Panc1 (cell line): ENCODE data around the gene EBF4. TPM values are rescaled to one million over a fixed set of nuclear protein-coding genes. Genes with fewer than 3 reads are reported as not detected.

Source experiments
- ATAC-seq: fragments of 200-7000 bp; cut with Tn5 transposase; 2 replicates; pipeline ENCODE4 v1.9.1; 2020; ENCODE audit warnings: mild to moderate bottlenecking, moderate library complexity
- BruUV-seq: library from RNA; stranded (reverse); fragments of 400-500 nt; replicated peaks from 2 replicates; lab custom pipeline; 2021; lab: Mats Ljungman, UMichigan
- CTCF ChIA-PET: fragments of 300-600 bp; sonication (Branson Sonifier 250); formaldehyde crosslinking; loops from one replicate; lab custom pipeline; 2022; ENCODE audit warnings: antibody characterized with exemption; lab: Charles Lee
- POLR2A ChIA-PET: fragments of 300-600 bp; sonication (Branson Sonifier 250); formaldehyde crosslinking; loops from one replicate; lab custom pipeline; 2022; ENCODE audit warnings: antibody characterized with exemption; lab: Charles Lee
- DNase-seq: peaks from one replicate; pipeline ENCODE4 v3.0.0-alpha.2; 2010; ENCODE audit warnings: low read depth, low spot score
- H3K27ac ChIP-seq: 2 replicates; pipeline ENCODE4 v1.5.1; 2011; ENCODE audit warnings: mild to moderate bottlenecking, low read length, inconsistent platforms
- H3K27me3 ChIP-seq: fragments of 200-500 bp; sonication (Bioruptor generic); 2 replicates; pipeline ENCODE4 v1.6.0; 2014; ENCODE audit warnings: low read length, inconsistent platforms; ENCODE audit not compliant: control insufficient read depth, insufficient read depth
- H3K36me3 ChIP-seq: fragments of 200-500 bp; sonication (Bioruptor generic); 2 replicates; pipeline ENCODE4 v1.5.1; 2014; ENCODE audit warnings: inconsistent platforms, mild to moderate bottlenecking, low read length, moderate library complexity; ENCODE audit not compliant: control insufficient read depth, insufficient read depth
- H3K4me1 ChIP-seq: 2 replicates; pipeline ENCODE4 v1.5.1; 2011; ENCODE audit warnings: inconsistent platforms, mild to moderate bottlenecking, low read length, moderate library complexity; ENCODE audit not compliant: control insufficient read depth, insufficient read depth
- H3K4me3 ChIP-seq, 2 experiments: 2 replicates each; pipeline ENCODE4 v1.5.1; 2011 to 2012; ENCODE audit warnings: low read depth in 2 of 2, low read length in 2 of 2, mild to moderate bottlenecking in 2 of 2, inconsistent platforms in 1 of 2, moderate library complexity in 1 of 2
- H3K9me3 ChIP-seq: fragments of 200-500 bp; sonication (Bioruptor generic); 2 replicates; pipeline ENCODE4 v1.5.1; 2014; ENCODE audit warnings: low read depth, mild to moderate bottlenecking, inconsistent platforms, low read length, moderate library complexity; ENCODE audit not compliant: control insufficient read depth, insufficient read depth
- CTCF ChIP-seq: fragments of 450-650 bp; IDR thresholded peaks from 2 replicates; pipeline ENCODE4 v1.5.1; 2017; ENCODE audit warnings: mild to moderate bottlenecking
- POLR2AphosphoS5 ChIP-seq: IDR thresholded peaks from 2 replicates; pipeline ENCODE4 v1.6.1; 2012; ENCODE audit warnings: mild to moderate bottlenecking, low read depth, low read length, moderate library complexity
- REST ChIP-seq, 2 experiments: IDR thresholded peaks; 2 replicates each; pipeline ENCODE4 v1.6.1; 2011 to 2012; ENCODE audit warnings: low read depth in 2 of 2, control low read depth in 1 of 2, low read length in 1 of 2, mild to moderate bottlenecking in 1 of 2, moderate library complexity in 1 of 2; ENCODE audit not compliant: insufficient read depth in 1 of 2
- SIN3A ChIP-seq: IDR thresholded peaks from 2 replicates; pipeline ENCODE4 v1.6.1; 2012; ENCODE audit warnings: low read depth, mild to moderate bottlenecking, low read length, moderate library complexity, borderline replicate concordance; ENCODE audit not compliant: insufficient read depth
- TCF7L2 ChIP-seq: IDR thresholded peaks from 2 replicates; pipeline ENCODE4 v1.6.1; 2011; ENCODE audit warnings: mild to moderate bottlenecking, low read depth, low read length, inconsistent platforms
- in situ Hi-C: cut with HindIII; loops from 2 replicates; pipeline ENCODE4 v1.10.0; 2016; ENCODE audit warnings: low sequenced_read_pairs, low pct_unique_long_range_greater_than_20kb
- intact Hi-C: fragments of 100-400 bp; cut with micrococcal nuclease; formaldehyde crosslinking; loops from one replicate; pipeline ENCODE4 v1.10.0; 2022; ENCODE audit not compliant: unreplicated experiment
- total RNA-seq: library from RNA; stranded (reverse); gene quantifications from one replicate; pipeline ENCODE4 v1.2.1, GENCODE V29; 2021; ENCODE audit not compliant: unreplicated experiment

EBF4 gene
- total RNA-seq, 1 experiment from 2014 or later = 6.8 TPM

DNA sequence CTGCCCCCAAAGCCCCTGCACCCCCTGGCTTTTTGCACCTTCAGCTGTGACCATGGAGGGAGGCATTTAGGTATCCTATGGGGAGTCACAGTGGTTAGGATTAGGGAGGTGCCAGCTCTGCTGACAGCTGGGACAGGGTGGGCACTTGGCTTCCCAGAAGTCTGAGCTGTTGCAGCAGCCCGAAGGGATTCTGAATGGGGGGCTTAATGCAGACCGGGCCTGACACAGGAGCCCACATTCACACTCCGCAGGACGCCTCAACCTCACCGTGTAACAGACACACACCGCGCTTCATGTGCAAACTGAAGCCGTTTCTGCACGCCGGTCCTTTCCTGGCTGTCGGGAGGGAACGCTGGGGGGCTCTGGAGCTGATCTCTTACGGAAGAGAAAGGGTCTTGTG, 1.9 kb downstream of the EBF4 start:
- no peaks in the 10 kb centered on the region; the same call in 1 of the 2 replicates for H3K4me1 ChIP-seq
- intact Hi-C loops = no loop called here
- ATAC-seq (no peak), DNase-seq (no peak)
- H3K27me3 ChIP-seq = no peaks in the 10 kb centered on the region
- in situ Hi-C loops = no loop called here
- no peak overlapping the region for H3K4me3 ChIP-seq
- POLR2A ChIA-PET = no interaction called here
- BruUV-seq = no TSS peak
- H3K9me3 ChIP-seq = no peaks in the 10 kb centered on the region
- H3K27ac ChIP-seq = no peak overlapping the region
- H3K36me3 ChIP-seq = no peaks in the 10 kb centered on the region
- CTCF ChIA-PET = no interaction called here
- TF ChIP-seq CTCF (no peak), TCF7L2 (no peak), SIN3A (no peak), REST (IDR thresholded peaks at IDR 0.05; ENCODE audit: insufficient read depth in 1 of 2, low read depth in 2 of 2, low read length in 1 of 2) (no peak), POLR2AphosphoS5 (no peak)

- CTCF ChIA-PET = no interaction called here
Measured at GRCh38 chr20:2695206-2695983, 2.8 kb downstream of the EBF4 start.

More at GRCh38 chr20:2695206-2695983, 2.8 kb downstream of the EBF4 start:
- Histone ChIP-seq H3K4me3 (no peak overlapping the region), H3K27ac (no peak overlapping the region), H3K27me3 (no peaks in the 10 kb centered on the region), H3K4me1 (no peaks in the 10 kb centered on the region; the same call in 1 of the 2 replicates), H3K36me3 (no peaks in the 10 kb centered on the region), H3K9me3 (no peaks in the 10 kb centered on the region)
- in situ Hi-C loops = no loop called here
- BruUV-seq = no TSS peak
- DNase-seq (no peak), ATAC-seq (no peak)
- no peak for TF ChIP-seq REST (IDR thresholded peaks at IDR 0.05; ENCODE audit: insufficient read depth in 1 of 2, low read depth in 2 of 2, low read length in 1 of 2)
- TF ChIP-seq POLR2AphosphoS5 = no peak
- TF ChIP-seq SIN3A = no peak
- TF ChIP-seq TCF7L2 = no peak
- TF ChIP-seq CTCF = no peak
- POLR2A ChIA-PET = no interaction called here
- intact Hi-C loops = no loop called here
